ELF-1 (cell line): ENCODE results near the gene ADK.
"Not testable (repeated sequence)": the region's sequence is repeated elsewhere in the genome, so short reads cannot be mapped to it uniquely, and the experiment has no call there.

Experiments used
- DNase-seq: peaks from one replicate; pipeline ENCODE4 v3.0.0-alpha.2; 2016; ENCODE audit warnings: low read depth, low spot score

ADK gene

DNA sequence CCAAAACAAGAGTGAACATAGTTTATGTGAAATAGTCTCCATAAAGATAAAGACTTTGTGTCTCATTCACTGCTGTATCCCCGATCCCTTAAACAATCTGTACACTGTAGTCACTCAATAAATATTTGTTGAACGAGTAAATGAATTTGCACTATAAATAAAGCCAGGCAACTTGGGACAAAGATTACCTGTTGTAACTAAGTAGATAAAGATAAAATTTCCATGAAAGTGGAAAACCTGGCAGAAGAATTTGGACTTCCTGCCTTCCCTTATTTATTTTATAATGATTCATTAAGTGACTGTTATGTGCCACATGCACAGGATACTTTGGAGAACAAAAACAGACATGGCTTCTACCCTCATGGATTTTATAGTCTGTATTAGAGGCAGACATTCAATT is 397.7 kb downstream of the ADK start:
- no peak for DNase-seq

GRCh38 chr10:74556072-74556705 is 405.2 kb downstream of the ADK start:
- DNase-seq = no peak

GRCh38 chr10:74557098-74557497 is 406.1 kb downstream of the ADK start:
- DNase-seq = no peak

GRCh38 chr10:74558403-74558802 is 407.4 kb downstream of the ADK start:
- DNase-seq = no peak

- no peak for DNase-seq
Measured at GRCh38 chr10:74558897-74559296, 407.9 kb downstream of the ADK start.

DNA sequence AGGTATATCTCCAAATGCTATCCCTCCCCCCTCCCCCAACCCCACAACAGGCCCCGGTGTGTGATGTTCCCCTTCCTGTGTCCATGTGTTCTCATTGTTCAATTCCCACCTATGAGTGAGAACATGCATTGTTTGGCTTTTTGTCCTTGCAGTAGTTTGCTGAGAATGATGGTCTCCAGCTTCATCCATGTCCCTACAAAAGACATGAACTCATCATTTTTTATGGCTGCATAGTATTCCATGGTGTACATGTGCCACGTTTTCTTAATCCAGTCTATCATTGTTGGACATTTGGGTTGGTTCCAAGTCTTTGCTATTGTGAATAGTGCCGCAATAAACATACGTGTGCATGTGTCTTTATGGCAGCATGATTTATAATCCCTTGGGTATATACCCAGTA is 417.9 kb downstream of the ADK start:
- DNase-seq = not testable (repeated sequence)

GRCh38 chr10:74573497-74573896 is 422.5 kb downstream of the ADK start:
- not testable (repeated sequence) for DNase-seq

- DNase-seq = peak; percentile 52
Measured at GRCh38 chr10:74575191-74575720, 424.2 kb downstream of the ADK start.

- no peak for DNase-seq
Measured at GRCh38 chr10:74575912-74576311, 424.9 kb downstream of the ADK start.

DNA sequence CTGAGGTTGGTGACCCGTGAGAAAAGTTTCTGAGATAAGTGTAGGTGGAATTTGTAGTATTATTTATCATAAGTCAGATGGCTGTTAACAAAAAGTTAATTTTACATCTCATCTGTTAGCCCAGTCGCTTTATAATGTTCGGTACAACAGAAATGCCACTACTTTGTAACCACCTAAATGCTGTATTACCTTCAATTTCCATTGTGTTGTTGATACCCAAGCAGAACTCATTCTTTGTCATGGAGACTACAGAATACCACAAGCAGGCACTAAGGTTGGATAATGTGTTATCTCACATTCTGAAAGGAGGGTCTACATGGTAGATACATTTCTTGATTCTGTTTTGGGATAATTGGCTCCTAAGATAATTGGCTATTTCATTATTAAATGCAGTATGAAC is 425.6 kb downstream of the ADK start:
- no peak for DNase-seq

DNA sequence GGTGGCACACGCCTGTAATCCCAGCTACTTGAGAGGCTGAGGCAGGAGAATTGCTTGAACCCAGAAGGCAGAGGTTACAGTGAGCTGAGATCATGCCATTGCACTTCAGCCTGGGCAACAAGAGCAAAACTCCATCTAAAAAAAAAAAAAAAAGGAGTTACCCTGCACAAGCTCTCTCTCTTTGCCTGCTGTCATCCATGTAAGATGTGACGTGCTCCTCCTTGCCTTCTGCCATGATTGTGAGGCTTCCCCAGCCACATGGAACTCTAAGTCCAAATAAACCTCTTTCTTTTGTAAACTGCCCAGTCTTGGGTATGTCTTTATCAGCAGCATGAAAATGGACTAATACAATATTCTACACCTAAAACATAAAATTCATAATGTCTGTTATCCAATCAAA is 429.4 kb downstream of the ADK start:
- not testable (repeated sequence) for DNase-seq

DNA sequence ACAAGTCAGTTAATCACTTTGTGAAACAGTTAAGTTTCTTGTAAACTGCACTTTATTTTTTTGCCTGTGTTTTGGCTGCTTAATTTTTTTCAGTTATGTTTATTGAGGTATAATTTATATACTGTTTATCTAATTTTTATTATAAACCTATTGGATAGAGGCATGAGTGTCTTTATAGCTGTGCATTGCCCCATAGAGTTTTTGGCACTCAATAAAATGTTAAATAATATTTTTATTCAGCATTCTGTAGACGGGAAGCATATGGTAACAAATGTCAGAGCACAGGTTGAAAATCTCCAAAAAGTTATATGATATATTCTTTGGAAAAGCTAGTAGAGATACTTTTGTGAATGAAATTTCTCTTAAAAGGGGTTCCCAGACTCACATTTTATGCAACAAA is 431.5 kb downstream of the ADK start:
- no peak for DNase-seq

- peak; percentile 26 for DNase-seq
Measured at GRCh38 chr10:74585231-74586087, 434.4 kb downstream of the ADK start.

GRCh38 chr10:74586088-74586585 is 435.1 kb downstream of the ADK start:
- DNase-seq = peak; percentile 16

- DNase-seq = no peak
Measured at GRCh38 chr10:74587109-74587854, 436.3 kb downstream of the ADK start.

DNA sequence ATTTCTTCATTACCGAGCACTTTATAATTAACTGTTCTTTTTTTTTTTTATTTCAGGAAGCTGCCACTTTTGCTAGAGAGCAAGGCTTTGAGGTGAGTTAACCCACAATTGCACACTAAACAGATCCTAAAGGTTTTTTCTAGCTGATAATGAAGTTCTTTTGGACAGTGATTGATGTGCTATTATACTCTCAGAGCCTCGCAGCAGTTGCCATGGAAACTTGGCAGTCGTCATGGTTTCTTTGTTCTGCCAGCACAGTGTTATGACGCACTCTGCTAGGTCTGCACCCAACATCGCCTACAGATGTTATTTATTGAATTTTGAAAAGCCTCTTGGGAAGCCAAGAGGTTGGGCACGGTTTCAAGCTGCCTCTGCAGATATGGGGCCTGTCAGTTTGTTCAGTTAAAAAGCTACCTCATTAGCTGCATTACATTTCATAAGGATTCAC is 438.2 kb downstream of the ADK start:
- DNase-seq = peak; percentile 61

DNA sequence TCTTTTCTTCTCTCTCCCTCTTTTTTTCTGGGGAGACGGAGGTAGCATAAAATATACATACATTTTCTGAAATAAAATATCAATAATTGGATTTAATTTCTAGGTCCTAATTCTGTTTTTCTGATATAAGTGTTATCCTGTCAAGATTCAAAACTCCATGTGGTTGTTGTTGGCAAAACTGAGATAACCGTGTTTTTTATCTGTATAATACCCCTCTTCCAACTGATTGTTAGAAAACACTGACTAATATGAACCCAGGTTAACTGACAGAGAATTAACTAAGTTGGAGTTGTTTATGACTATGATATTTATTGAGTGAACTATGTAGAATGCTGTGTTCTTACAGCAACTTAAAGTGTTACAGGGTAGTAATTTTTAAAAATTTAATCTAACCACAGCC is 438.8 kb downstream of the ADK start:
- no peak for DNase-seq

DNA sequence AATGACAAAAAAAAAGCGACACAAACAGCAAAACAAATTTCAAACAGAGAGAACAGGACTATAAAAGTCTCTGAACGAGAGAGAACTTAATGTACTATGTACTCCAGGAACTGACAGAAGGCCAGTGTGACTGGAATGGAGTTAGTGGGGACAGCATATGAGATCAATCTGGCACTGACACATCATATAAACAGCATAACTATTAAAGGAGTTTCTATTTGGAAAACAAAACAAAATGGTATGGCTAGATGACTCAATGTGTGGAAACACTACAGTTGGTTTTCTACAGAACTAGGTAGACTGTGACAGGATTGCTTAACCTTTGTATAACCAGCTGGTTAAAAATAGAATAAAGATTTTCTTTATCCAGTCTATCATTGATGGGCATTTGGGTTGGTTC is 442.4 kb downstream of the ADK start:
- no peak for DNase-seq

DNA sequence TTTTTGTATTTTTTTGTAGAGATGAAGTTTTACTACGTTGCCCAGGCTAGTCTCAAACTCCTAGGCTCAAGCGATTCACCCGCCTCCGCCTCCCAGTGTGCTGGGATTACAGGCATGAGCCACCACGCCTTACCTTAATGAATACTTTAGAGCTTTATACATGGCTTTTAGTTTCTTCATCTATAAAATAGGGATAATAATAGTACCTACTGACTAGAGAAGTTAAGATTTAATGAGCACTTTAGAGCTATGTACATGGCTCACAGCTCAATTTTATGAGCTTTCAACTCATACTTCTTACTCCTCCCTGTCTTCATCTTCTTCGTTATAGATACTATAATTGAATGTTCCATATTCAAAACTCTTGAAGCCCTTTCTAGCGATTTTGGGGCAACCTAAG is 445.7 kb downstream of the ADK start:
- DNase-seq = no peak

DNA sequence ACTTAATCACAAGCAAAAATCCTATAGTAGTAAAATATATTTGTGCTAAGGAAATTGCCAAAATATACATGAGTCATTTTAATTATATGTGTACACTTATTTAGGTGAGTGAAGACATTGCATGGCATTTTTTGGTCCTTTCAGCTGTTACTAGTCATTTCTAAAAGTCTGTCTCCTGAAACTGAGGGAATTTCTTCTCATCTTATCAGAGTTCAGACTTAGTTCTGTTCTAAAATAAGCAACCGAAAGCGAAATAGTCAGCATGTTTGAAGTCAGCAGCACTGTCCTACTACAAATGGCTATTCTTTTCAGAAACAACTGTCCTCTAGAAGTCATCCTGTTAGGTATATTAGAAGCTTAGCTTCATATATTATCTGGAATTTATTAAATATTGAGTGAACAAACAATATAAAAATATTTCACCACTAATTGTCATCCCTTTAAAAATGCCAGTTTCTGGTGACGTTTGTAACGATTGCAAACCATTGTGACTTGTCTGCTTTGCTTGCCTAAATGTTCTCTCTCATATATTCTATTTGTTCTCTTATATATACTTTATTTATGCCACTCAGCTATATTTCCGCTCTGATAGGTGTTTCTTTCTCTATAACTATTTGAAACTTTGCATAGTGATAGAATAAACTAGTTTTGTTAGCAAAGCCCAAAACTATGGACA is 448.0 kb downstream of the ADK start:
- DNase-seq = no peak

- no peak for DNase-seq
Measured at GRCh38 chr10:74599672-74600071, 448.7 kb downstream of the ADK start.
